PC-3 (cell line): Measurements from ENCODE around the gene THSD8. TPM values are rescaled to one million over a fixed set of nuclear protein-coding genes. Genes with fewer than 3 reads are reported as not detected.

ENCODE experiments used
- ATAC-seq: fragments of 200-7000 bp; cut with Tn5 transposase; 2 replicates; pipeline ENCODE4 v1.9.1; 2020; ENCODE audit warnings: mild to moderate bottlenecking, moderate library complexity
- BruUV-seq: library from RNA; stranded (reverse); fragments of 400-500 nt; replicated peaks from 2 replicates; lab custom pipeline; 2021; lab: Mats Ljungman, UMichigan
- CTCF ChIA-PET: fragments of 300-600 bp; sonication (Branson Sonifier 250); formaldehyde crosslinking; loops from one replicate; lab custom pipeline; 2022; ENCODE audit warnings: antibody characterized with exemption; lab: Charles Lee
- POLR2A ChIA-PET: fragments of 300-600 bp; sonication (Branson Sonifier 250); formaldehyde crosslinking; loops from one replicate; lab custom pipeline; 2022; ENCODE audit warnings: antibody characterized with exemption; ENCODE audit not compliant: unreplicated experiment; lab: Charles Lee
- DNase-seq: peaks from one replicate; pipeline ENCODE4 v3.0.0-alpha.2; 2015
- H2AFZ ChIP-seq: fragments of 300-600 bp; sonication (generic); 2 replicates; pipeline ENCODE4 v1.6.0; 2016; ENCODE audit warnings: antibody characterized with exemption, low read length
- H3F3A ChIP-seq: fragments of 300-600 bp; sonication (generic); one replicate; pipeline ENCODE4 v1.6.0; 2017; ENCODE audit warnings: antibody characterized with exemption, low read length, control low read depth, mild to moderate bottlenecking; ENCODE audit not compliant: unreplicated experiment
- H3K27ac ChIP-seq: fragments of 300-600 bp; sonication (generic); 2 replicates; pipeline ENCODE4 v1.5.1; 2016; ENCODE audit warnings: mild to moderate bottlenecking, low read length
- H3K27me3 ChIP-seq: fragments of 300-600 bp; sonication (generic); 2 replicates; pipeline ENCODE4 v1.6.1; 2016; ENCODE audit warnings: low read length, mixed read lengths
- H3K36me3 ChIP-seq: fragments of 300-600 bp; sonication (generic); 2 replicates; pipeline ENCODE4 v1.6.1; 2016; ENCODE audit warnings: low read depth, mixed run types, low read length, mixed read lengths
- H3K4me1 ChIP-seq: fragments of 300-600 bp; sonication (generic); 2 replicates; pipeline ENCODE4 v1.5.1; 2016; ENCODE audit warnings: low read length; ENCODE audit not compliant: insufficient read depth
- H3K4me2 ChIP-seq: fragments of 300-600 bp; sonication (generic); 2 replicates; pipeline ENCODE4 v1.6.0; 2016; ENCODE audit warnings: low read length
- H3K4me3 ChIP-seq: fragments of 300-600 bp; sonication (generic); 2 replicates; pipeline ENCODE4 v1.5.1; 2016; ENCODE audit warnings: mild to moderate bottlenecking, low read length, mixed read lengths
- H3K79me2 ChIP-seq: fragments of 300-600 bp; sonication (generic); 2 replicates; pipeline ENCODE4 v1.6.1; 2017; ENCODE audit warnings: low read length, mixed read lengths
- H3K9ac ChIP-seq: fragments of 300-600 bp; sonication (generic); 2 replicates; pipeline ENCODE4 v1.6.0; 2016; ENCODE audit warnings: mild to moderate bottlenecking, low read length
- H3K9me2 ChIP-seq: fragments of 300-600 bp; sonication (generic); replicated peaks from 2 replicates; pipeline ENCODE4 v1.6.1; 2016; ENCODE audit warnings: mixed run types, low read length, mixed read lengths
- H3K9me3 ChIP-seq: fragments of 300-600 bp; sonication (generic); 2 replicates; pipeline ENCODE4 v1.6.1; 2016; ENCODE audit warnings: low read length, mixed read lengths
- H4K20me1 ChIP-seq: fragments of 300-600 bp; sonication (generic); 2 replicates; pipeline ENCODE4 v1.6.1; 2016; ENCODE audit warnings: low read length, mixed read lengths
- EZH2 ChIP-seq: fragments of 300-600 bp; sonication (generic); IDR thresholded peaks from one replicate; pipeline ENCODE4 v1.6.1; 2017; ENCODE audit warnings: antibody characterized with exemption, mild to moderate bottlenecking, low read length; ENCODE audit not compliant: unreplicated experiment
- EZH2phosphoT487 ChIP-seq: fragments of 300-600 bp; sonication (generic); IDR thresholded peaks from 2 replicates; pipeline ENCODE4 v1.6.1; 2018; ENCODE audit warnings: mild to moderate bottlenecking, antibody characterized with exemption, low read length, borderline replicate concordance
- intact Hi-C: fragments of 100-400 bp; cut with micrococcal nuclease; formaldehyde crosslinking; loops from 2 replicates; pipeline ENCODE4 v1.9.0; 2023
- total RNA-seq: library from RNA; depleted of rRNA; stranded (reverse); fragments of >200 nt; gene quantifications from 2 replicates; pipeline ENCODE4 v1.2.3, GENCODE V29; 2014
- TF ChIP-seq, protein P1 (sequence below): fragments of 300-600 bp; sonication (generic); conservative IDR thresholded peaks from 2 replicates; pipeline ENCODE4 v1.5.1; 2017; ENCODE audit warnings: antibody characterized with exemption, low read depth, mild to moderate bottlenecking, low read length

The THSD8 gene
- total RNA-seq, 1 experiment from 2014 or later, result not detected

DNA sequence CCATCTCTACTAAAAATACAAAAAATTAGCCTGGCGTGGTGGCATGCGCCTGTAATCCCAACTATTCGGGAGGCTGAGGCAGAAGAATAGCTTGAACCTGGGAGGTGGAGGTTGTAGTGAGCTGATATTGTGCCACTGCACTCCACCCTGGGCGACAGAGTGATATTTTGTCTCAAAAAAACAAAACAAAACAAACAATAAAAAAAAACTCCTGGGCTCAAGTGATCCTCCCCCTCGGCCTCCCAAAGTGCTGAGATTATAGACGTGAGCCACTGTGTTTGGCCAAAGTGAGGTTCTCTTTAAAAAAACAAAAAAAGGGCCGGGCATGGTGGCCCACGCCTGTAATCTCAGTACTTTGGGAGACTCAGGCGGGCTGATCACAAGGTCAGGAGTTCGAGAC, 14.4 kb upstream of the THSD8 start:
- Histone ChIP-seq H4K20me1 (peaks cover 10% of the 10 kb centered on the region), H3K4me3 (no peak overlapping the region), H2AFZ (no peak overlapping the region), H3K4me2 (no peak overlapping the region), H3K27ac (no peak overlapping the region), H3F3A (peaks cover 9% of the 10 kb centered on the region), H3K79me2 (peaks cover 12% of the 10 kb centered on the region), H3K36me3 (no peaks in the 10 kb centered on the region), H3K9ac (no peak overlapping the region), H3K9me3 (no peaks in the 10 kb centered on the region), H3K4me1 (peaks cover 73% of the 10 kb centered on the region), H3K9me2 (no peaks in the 10 kb centered on the region), H3K27me3 (no peaks in the 10 kb centered on the region)
- no TSS peak for BruUV-seq
- DNase-seq (no peak), ATAC-seq (no peak)
- intact Hi-C loops, result no loop called here
- CTCF ChIA-PET, result interaction anchor here (0.6 kb wide), 1 partner anchor 122 kb away, joined by 3 read pairs; no protein-coding TSS in a partner anchor
- POLR2A ChIA-PET, result no interaction called here
- TF ChIP-seq EZH2 (no peak), EZH2phosphoT487 (no peak)
- TF ChIP-seq, protein P1, sequence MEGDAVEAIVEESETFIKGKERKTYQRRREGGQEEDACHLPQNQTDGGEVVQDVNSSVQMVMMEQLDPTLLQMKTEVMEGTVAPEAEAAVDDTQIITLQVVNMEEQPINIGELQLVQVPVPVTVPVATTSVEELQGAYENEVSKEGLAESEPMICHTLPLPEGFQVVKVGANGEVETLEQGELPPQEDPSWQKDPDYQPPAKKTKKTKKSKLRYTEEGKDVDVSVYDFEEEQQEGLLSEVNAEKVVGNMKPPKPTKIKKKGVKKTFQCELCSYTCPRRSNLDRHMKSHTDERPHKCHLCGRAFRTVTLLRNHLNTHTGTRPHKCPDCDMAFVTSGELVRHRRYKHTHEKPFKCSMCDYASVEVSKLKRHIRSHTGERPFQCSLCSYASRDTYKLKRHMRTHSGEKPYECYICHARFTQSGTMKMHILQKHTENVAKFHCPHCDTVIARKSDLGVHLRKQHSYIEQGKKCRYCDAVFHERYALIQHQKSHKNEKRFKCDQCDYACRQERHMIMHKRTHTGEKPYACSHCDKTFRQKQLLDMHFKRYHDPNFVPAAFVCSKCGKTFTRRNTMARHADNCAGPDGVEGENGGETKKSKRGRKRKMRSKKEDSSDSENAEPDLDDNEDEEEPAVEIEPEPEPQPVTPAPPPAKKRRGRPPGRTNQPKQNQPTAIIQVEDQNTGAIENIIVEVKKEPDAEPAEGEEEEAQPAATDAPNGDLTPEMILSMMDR, result no peak

DNA sequence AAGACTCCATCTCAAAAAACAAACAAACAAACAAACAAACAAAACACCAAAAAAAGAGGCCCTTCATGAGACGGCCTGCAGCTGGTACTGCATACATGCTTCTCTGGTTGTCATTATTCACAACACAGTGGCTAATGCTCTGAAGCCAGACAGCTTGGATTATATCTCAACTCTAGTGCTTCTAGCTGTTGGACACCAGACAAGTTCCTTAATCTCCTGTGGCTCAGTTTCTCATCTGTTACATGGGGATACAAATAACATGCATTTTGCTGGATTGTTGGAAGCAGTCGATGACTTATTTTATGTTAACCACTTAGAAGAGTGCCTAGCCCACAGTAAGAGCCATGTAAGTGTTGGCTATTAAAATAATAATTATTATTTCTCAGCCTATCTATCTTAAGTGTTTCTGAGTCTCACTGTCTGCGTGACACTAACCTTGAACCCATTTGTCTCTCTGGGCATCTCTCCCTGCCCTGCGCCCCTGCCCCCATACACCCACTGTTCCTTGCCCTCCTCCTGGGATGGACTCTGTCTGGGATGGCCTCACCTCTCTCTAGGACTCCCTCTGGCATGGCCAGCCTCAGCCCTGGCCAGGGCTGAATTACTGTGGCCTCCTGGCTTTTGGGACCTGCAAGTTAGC, 13.7 kb upstream of the THSD8 start:
- Histone ChIP-seq H3K4me3 (peak overlapping the region; percentile 90; the same call in 1 of the 2 replicates), H3K9me3 (no peaks in the 10 kb centered on the region), H3K4me2 (peak overlapping the region; percentile 92), H4K20me1 (peaks cover 16% of the 10 kb centered on the region), H3K9me2 (no peaks in the 10 kb centered on the region), H3K9ac (no peak overlapping the region), H2AFZ (no peak overlapping the region), H3K79me2 (peaks cover 19% of the 10 kb centered on the region), H3K4me1 (peaks cover 66% of the 10 kb centered on the region), H3K27ac (peak overlapping the region; percentile 69), H3K36me3 (no peaks in the 10 kb centered on the region), H3F3A (peaks cover 15% of the 10 kb centered on the region), H3K27me3 (no peaks in the 10 kb centered on the region)
- POLR2A ChIA-PET, result no interaction called here
- intact Hi-C loops, result no loop called here
- CTCF ChIA-PET, result no interaction called here
- ATAC-seq (no peak), DNase-seq (no peak)
- TF ChIP-seq EZH2, result no peak
- TF ChIP-seq EZH2phosphoT487, result no peak
- TF ChIP-seq, protein P1, result no peak
- no TSS peak for BruUV-seq

DNA sequence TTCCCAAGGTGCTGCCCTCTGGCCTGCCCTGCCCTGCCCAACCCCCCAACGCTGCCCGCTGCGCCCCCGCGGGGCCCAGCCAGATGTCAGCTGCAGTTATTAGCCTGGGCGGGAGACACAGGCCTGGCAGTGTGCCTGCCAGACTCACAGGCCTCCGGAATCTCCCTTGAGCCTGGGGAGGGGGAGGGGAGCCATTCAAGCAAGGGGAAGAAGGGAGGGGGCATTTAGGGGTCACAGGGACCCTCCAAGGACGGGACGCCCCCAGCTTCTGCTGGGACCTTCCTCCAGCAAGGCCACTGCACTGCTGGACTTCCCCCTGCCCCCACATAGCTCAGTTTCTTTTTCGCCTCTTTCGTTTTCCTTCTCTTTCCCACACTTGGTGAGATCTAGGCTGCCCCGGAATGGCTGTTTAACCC, 13.2 kb upstream of the THSD8 start:
- 0 out of 2 replicates have a peak overlapping the region, but pooled peaks have one; percentile 10 for H2AFZ ChIP-seq
- peak overlapping the region; percentile 69 for H3K27ac ChIP-seq
- H3K4me2 ChIP-seq, result peak overlapping the region; percentile 92
- no peaks in the 10 kb centered on the region for H3K9me3 ChIP-seq
- peaks cover 12% of the 10 kb centered on the region for H3F3A ChIP-seq
- peak overlapping the region; percentile 90; the same call in 1 of the 2 replicates for H3K4me3 ChIP-seq
- TF ChIP-seq EZH2phosphoT487, result no peak
- TF ChIP-seq, protein P1, result 0 out of 2 replicates have a peak, but pooled peaks have one; percentile 17
- peak overlapping the region; percentile 52 for H3K9ac ChIP-seq
- H3K9me2 ChIP-seq, result no peaks in the 10 kb centered on the region
- intact Hi-C loops, result no loop called here
- ChIA-PET POLR2A (no interaction called here), CTCF (interaction anchor here (0.7 kb wide), 1 partner anchor 10 kb away, joined by 4 read pairs; no protein-coding TSS in a partner anchor)
- H3K36me3 ChIP-seq, result no peaks in the 10 kb centered on the region
- peaks cover 16% of the 10 kb centered on the region for H4K20me1 ChIP-seq
- ATAC-seq (no peak), DNase-seq (peak; percentile 63)
- H3K4me1 ChIP-seq, result peaks cover 61% of the 10 kb centered on the region
- H3K79me2 ChIP-seq, result peaks cover 21% of the 10 kb centered on the region
- H3K27me3 ChIP-seq, result no peaks in the 10 kb centered on the region
- BruUV-seq, result TSS peak; percentile 27
